Inflammatory macrophage treated with lipopolysaccharide for 4 hours (primary cell): ENCODE measurements around the gene NKAIN2.
"Not testable (repeated sequence)": the region's sequence is repeated elsewhere in the genome, so short reads cannot be mapped to it uniquely, and the experiment has no call there.

Experiments used
- DNase-seq: peaks from one replicate; pipeline ENCODE4 v3.0.0-alpha.2; 2020

Gene NKAIN2

DNA sequence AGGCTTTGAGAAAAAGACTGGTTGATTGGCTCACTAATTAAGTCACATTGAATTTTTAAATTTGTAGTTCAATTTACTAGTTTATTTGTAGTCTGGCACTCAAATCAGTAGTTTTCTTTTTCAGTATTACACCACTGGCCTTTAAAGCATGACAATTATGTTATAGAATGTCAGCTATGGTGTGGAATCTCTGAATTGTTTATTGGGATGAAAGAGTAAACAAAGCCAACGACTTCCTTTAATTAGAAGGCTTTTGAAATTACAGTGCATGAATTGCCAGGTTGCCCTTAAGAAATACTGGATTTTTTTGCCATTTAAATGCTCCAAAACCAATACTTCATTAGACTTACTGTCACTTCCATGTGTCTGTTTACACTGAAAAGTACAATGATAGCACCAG lies 731.6 kb downstream of the NKAIN2 start:
- DNase-seq = no peak

- DNase-seq = no peak
These were observed 732.1 kb downstream of the NKAIN2 start for GRCh38 chr6:124535746-124536145.

GRCh38 chr6:124536157-124536841 lies 732.6 kb downstream of the NKAIN2 start:
- no peak for DNase-seq

DNA sequence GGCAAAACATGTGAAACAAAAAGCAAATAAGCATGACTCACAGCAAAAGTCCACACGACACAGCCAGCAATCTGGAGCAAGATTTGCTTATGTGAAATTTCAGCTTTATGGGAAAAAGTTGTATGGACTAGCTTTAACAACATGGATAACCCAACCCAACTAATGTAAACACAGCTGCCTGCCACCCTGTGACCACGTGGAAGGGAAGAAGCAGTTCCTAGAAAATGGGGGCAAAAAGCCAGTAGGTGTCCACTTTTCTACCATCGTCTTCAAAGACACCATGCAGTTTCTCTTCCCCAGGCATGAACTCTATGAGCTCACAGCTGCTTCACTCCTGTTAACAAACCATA lies 733.2 kb downstream of the NKAIN2 start:
- peak; percentile 55 for DNase-seq

DNA sequence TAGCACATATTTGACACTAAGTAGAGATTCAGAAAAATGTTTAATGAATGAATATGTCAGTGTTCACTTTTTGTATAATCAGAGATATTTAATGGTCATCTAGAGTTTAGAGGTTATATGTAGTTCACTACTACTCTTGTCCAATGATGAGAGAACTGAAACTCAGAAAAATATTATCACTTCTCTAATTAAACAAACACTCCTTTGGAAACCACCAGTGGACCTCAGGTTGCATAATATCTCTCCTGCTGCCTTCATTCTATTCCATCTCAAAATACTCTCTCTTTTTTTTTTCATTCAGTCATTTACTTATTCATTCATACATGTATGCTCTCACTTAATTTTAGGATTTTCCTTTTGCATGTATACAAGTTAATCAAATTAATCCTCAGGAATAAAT lies 735.4 kb downstream of the NKAIN2 start:
- DNase-seq = peak; percentile 71

- DNase-seq = no peak
These were observed 737.9 kb downstream of the NKAIN2 start for GRCh38 chr6:124541573-124541972.

DNA sequence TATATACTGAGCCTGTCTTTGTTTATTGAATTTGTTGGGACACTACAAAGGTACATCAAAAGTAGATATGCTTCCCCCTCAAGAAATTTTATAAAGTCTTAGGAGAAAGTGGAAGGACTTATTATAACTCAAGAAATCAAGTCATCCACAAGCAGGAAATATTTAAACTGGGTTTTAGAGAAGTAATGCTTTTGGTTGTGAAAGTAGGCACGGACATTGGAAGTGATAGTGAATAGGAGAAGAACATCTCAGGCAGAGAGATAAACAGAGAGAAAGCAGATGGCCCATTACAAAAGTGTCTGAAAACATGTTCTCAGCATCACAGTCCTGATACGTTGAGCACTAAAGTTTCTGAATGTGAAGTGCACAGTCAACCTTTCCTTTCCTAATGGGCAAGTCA lies 742.9 kb downstream of the NKAIN2 start:
- DNase-seq = peak; percentile 56

DNA sequence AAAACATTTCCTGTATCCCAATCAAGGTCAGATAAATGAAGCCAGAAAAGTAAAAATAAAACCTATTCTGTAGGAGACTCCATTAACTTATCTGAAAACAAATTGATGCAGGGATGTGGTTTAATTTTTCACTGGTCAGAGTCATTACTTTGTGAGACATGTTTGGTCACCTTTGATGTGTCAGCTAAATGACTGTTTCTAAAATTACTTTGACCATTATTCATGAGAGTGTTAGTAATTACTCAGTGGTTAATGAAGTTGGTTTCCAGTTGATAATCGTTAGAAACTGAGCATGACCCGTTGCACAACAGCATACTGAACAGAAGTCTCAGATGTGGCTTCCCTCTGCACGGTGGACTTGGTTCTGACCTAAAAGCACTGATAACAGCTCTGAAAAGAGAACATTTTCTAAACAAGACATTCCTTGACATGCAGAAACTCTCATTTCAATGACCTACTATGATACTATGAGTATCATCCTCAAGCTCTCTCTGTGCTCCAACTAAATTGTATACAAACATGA lies 748.1 kb downstream of the NKAIN2 start:
- DNase-seq = no peak

DNA sequence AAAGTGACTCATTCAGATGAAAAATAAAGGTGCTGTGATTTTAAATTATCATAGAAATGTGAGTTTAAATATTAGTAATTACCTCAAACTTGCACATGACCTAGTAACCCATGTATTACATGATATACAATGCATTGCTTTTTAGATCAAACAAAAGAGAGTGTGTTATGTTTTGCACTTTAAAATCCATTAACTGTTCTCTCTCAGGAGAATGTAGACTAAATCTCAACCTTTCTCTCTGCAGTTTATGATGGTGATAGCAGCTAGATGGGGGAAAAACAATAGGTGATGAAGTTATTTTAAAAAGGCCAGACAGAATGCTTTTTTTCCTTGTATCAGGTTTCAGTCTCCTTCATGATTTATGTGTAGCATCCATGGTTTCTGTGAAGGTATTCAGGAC lies 754.2 kb downstream of the NKAIN2 start:
- no peak for DNase-seq

GRCh38 chr6:124560078-124560477 lies 756.4 kb downstream of the NKAIN2 start:
- DNase-seq = peak; percentile 22

GRCh38 chr6:124560873-124561567 lies 757.4 kb downstream of the NKAIN2 start:
- no peak for DNase-seq

GRCh38 chr6:124561635-124562130 lies 758.0 kb downstream of the NKAIN2 start:
- no peak for DNase-seq

DNA sequence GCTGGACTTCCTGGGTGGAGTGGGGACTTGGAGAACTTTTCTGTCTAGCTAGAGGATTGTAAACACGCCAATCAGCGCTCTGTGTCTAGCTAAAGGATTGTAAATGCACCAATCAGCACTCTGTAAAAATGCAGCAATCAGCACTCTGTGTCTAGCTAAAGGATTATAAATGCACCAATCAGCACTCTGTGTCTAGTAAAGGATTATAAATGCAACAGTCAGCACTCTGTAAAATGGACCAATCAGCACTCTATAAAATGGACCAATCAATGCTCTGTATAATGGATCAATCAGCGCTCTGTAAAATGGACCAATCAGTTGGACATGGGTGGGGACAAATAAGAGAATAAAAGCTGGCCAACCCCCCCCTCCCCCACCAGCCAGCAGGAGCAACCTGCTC lies 760.5 kb downstream of the NKAIN2 start:
- DNase-seq = not testable (repeated sequence)

GRCh38 chr6:124567401-124567800 lies 763.7 kb downstream of the NKAIN2 start:
- no peak for DNase-seq

DNA sequence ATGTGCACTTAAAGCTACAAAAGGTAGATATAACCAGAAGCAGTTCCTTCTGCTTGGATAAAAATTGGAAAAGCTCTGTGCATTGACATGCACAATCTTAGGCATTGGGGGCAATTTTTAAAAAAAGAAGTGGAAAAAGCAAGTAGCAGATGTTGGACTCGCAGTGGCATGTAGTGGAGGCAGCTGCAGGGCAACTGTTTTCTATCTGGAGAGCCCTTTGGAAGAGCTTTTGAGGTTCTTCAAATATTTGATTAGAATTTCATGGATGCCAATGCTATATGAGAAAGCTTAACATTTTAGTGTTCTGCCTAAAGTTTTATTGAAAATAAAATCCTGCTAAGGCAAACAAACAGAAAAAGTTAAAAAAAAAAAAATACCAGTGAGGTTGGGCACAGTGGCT lies 770.3 kb downstream of the NKAIN2 start:
- DNase-seq = no peak

DNA sequence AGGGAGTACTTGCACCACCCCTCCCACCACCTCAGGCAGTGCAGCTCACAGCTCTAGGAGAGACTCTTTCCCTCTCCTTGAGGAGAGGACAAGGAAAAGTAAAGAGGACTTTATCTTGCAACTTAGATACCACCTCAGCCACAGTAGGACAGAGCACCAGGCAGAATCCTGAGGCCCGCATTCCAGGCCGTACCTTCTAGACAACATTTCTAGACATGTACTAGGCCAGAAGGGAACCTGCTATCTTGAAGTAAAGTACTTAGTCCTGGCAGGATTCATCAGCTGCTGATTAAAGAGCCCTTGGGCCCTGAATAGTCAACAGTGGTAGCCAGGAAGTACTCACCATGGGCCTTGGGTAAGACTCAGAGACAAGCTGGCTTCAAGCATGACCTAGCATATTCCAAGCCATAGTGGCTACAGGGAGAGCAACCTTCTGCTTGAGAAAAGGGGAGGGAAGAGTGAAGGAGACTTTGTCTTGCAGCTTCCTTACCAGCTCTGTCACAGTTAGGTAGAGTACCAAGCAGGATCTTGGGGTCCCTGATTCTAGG lies 774.1 kb downstream of the NKAIN2 start:
- DNase-seq = no peak

DNA sequence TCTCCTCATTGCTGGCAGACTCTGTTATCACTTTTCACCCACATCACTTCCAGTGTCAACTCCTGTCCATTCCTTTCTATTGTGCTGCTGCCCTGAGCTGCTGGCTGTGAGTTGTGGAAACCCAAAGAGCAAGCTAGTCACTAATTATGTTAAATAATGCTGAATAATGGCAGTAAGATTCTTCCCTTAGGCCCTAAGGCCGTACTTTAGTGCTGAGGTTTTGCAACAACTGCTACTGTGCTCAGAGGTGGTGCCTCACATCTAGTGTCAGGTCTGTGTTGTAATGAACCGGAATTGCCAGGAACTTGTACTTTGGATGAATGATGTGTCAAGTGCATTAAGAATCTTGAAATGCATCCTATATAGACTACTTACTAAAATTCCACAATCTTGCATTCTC lies 786.3 kb downstream of the NKAIN2 start:
- no peak for DNase-seq

- no peak for DNase-seq
These were observed 796.0 kb downstream of the NKAIN2 start for GRCh38 chr6:124599656-124600055.

- no peak for DNase-seq
These were observed 801.1 kb downstream of the NKAIN2 start for GRCh38 chr6:124604719-124605118.

DNA sequence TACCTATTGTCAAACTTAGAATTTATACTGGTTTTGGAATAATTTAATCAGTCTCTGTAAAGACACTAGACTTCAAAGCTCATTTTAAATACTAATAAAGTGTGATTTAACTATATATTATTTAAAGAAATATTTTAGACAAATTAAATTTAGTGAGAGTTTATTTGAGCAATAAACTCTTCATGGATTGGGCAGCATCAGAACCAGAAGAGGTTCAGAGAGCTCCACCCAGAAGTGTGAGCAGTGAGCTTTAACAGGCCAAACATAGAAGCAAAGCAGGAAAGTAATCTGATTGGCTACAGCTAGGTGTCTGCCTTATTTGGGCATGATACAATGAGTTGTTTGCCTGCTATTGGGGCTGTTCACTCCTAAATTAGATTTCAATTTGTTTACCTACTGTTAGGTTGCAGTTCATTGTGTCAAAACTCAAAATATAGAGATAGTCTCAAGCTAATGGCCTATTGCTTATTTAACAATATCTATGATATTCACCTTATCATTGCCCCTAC lies 803.5 kb downstream of the NKAIN2 start:
- no peak for DNase-seq

DNA sequence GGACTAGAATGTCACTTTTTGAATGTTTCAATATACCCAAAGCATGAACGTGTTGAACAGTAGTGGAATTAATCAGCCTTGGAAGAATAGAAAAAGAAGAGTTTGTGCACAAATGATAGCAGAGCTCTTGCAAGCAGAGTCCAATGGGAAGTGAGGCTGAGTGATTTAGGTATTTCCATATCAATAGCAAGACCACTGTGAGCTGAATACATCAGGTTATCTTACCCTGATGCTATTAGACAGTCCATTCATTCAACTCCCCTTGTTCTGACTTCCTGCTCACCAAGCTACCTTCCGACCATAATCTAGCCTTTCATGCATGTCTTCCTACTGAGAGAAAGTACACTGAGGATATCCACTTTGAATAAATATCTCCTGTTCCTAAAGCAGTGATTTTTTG lies 809.4 kb downstream of the NKAIN2 start:
- DNase-seq = no peak

- no peak for DNase-seq
These were observed 818.7 kb downstream of the NKAIN2 start for GRCh38 chr6:124622351-124622750.

- no peak for DNase-seq
These were observed 830.0 kb downstream of the NKAIN2 start for GRCh38 chr6:124633655-124634054.

- no peak for DNase-seq
These were observed 836.8 kb downstream of the NKAIN2 start for GRCh38 chr6:124640432-124640831.
